ENCODE data around the gene KCNJ4.

Gene KCNJ4

GRCh38 chr22:38424525-38425080 is 30.4 kb downstream of the KCNJ4 start:
- no peak overlapping the region for H3K4me3 ChIP-seq (ENCODE audit: low read depth, low read length)
- TF ChIP-seq, protein P1, sequence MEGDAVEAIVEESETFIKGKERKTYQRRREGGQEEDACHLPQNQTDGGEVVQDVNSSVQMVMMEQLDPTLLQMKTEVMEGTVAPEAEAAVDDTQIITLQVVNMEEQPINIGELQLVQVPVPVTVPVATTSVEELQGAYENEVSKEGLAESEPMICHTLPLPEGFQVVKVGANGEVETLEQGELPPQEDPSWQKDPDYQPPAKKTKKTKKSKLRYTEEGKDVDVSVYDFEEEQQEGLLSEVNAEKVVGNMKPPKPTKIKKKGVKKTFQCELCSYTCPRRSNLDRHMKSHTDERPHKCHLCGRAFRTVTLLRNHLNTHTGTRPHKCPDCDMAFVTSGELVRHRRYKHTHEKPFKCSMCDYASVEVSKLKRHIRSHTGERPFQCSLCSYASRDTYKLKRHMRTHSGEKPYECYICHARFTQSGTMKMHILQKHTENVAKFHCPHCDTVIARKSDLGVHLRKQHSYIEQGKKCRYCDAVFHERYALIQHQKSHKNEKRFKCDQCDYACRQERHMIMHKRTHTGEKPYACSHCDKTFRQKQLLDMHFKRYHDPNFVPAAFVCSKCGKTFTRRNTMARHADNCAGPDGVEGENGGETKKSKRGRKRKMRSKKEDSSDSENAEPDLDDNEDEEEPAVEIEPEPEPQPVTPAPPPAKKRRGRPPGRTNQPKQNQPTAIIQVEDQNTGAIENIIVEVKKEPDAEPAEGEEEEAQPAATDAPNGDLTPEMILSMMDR (IDR thresholded peaks at IDR 0.05; ENCODE audit: control insufficient read depth, extremely low read depth, insufficient read depth) = no peak
- no peak for DNase-seq (ENCODE audit: low read depth)

GRCh38 chr22:38423512-38424503 is 31.2 kb downstream of the KCNJ4 start:
- no peak overlapping the region for H3K4me3 ChIP-seq (ENCODE audit: low read depth, low read length)
- DNase-seq (ENCODE audit: low read depth) = no peak
- TF ChIP-seq, protein P1 (IDR thresholded peaks at IDR 0.05; ENCODE audit: control insufficient read depth, extremely low read depth, insufficient read depth) = no peak

DNA sequence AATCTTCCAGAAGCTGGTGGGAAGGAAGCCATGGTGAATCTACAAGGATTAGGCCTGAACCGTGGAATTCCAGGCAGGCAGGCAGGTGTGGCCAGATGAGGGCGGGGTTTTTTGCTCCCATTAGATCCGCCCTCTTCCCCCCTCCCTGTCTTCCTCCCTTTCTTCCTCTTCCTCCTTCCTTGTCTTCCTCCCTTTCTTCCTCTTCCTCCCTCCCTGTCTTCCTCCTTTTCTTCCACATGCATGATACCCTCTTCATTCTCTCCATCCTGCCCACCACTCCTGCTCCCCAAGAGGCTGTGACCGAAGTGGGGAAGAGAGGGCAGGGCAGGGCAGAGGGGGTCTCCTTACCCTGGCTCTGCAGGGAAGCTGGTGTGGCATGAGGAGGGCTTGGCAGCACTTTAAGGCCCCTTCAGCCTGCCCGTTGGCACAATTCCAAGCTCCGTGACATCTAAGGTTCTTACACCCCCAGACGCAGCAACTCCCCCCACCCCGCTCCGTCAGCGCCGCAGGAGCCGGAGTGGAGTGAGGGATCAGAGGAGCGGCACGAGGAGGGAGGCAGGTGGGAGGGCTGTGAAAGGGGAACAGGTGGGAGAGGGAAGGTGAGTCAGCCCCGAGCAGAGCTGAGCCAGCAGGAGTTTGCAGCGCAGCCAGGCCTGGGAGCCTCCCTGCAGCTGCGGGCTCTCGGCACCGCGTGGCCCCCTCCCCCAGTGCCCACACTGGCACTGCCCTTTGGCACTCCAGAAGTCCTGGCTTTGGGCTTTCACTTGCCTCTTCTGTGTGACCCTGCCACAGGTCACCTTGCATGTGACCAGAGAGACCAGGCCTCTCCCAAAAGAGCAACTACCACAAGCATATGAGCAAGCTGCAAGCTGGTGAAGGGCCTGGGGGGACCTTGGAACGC is 32.1 kb downstream of the KCNJ4 start:
- TF ChIP-seq, protein P1 (IDR thresholded peaks at IDR 0.05; ENCODE audit: control insufficient read depth, extremely low read depth, insufficient read depth) = no peak
- H3K4me3 ChIP-seq (ENCODE audit: low read depth, low read length) = no peak overlapping the region
- DNase-seq (ENCODE audit: low read depth) = no peak

DNA sequence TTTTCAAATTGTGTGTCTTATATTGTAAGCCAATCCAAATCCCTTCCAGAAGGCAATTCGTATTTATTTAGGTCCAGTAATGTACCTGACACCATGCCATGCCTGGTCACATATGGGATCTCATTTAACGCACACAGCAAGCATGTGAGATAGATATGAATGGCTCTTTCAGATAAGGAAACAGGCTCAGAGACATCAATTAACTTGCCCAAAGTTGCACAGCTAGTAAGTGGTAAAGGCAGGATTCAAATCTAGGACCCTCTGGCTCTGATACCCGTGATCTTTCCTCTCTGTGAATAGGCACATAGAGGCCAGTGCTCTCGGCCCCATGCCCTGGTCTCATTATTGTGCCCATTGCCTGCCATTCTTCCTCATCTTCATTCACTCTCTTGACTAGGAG is 34.3 kb downstream of the KCNJ4 start:
- TF ChIP-seq, protein P1 (IDR thresholded peaks at IDR 0.05; ENCODE audit: control insufficient read depth, extremely low read depth, insufficient read depth) = no peak
- DNase-seq (ENCODE audit: low read depth) = no peak
- no peak overlapping the region for H3K4me3 ChIP-seq (ENCODE audit: low read depth, low read length)

DNA sequence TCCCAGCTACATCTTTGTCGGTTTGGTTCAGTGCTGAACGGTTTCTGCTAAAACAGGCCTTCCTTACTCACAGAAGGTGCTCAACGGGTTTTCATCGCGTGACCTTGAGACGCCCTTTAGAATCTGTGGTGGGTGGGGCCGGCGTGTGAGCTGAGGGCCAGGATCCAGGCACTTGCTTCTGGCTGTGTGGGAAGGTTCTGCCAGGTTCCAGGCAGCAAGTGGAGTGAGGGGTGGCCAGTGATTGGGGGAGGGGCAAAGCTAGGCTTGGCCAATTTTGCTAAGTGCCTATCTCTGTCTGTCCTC is 35.2 kb downstream of the KCNJ4 start:
- no peak for DNase-seq (ENCODE audit: low read depth)
- no peak overlapping the region for H3K4me3 ChIP-seq (ENCODE audit: low read depth, low read length)
- TF ChIP-seq, protein P1 (IDR thresholded peaks at IDR 0.05; ENCODE audit: control insufficient read depth, extremely low read depth, insufficient read depth) = no peak

- TF ChIP-seq, protein P1 (IDR thresholded peaks at IDR 0.05; ENCODE audit: control insufficient read depth, extremely low read depth, insufficient read depth) = no peak
- H3K4me3 ChIP-seq (ENCODE audit: low read depth, low read length) = no peak overlapping the region
- DNase-seq (ENCODE audit: low read depth) = no peak
Observed at GRCh38 chr22:38419121-38419857, 35.7 kb downstream of the KCNJ4 start.
